K562 (cell line): Measurements from ENCODE around the gene PLD5. TPM values are rescaled to one million over a fixed set of nuclear protein-coding genes. Genes with fewer than 3 reads are reported as not detected.

Source experiments
- ATAC-seq: fragments of 200-7000 bp; cut with Tn5 transposase; 3 replicates; pipeline ENCODE4 v1.9.1; 2020; ENCODE audit warnings: moderate library complexity
- BruUV-seq: library from RNA; stranded (reverse); fragments of 400-500 nt; replicated peaks from 2 replicates; lab custom pipeline; 2021; lab: Mats Ljungman, UMichigan
- CTCF ChIA-PET: fragments of 300-600 bp; formaldehyde crosslinking; extraction: SDS; loops from one replicate; lab custom pipeline; 2021; ENCODE audit warnings: low intra/inter-chr PET ratio; lab: Yijun Ruan, JAX
- POLR2A ChIA-PET: fragments of 300-600, 350-650 bp; sonication (Branson Sonifier 250); formaldehyde crosslinking; extraction: SDS; loops from one replicate; lab custom pipeline; 2021; ENCODE audit warnings: antibody characterized with exemption, inconsistent platforms; lab: Yijun Ruan, JAX
- DNase-seq, 4 experiments: peaks; one replicate each; pipeline versions ENCODE4 v3.0.0 to v3.0.0-alpha.2; 2011 to 2018; ENCODE audit warnings: low spot score in 3 of 4, mixed read lengths in 3 of 4; ENCODE audit errors: extremely low read depth in 1 of 4
- FAIRE-seq: peaks from 2 replicates; lab custom pipeline; 2011; peaks lifted over from hg19 to GRCh38; lab: Jason Lieb, UNC
- H2AFZ ChIP-seq: 2 replicates; pipeline ENCODE4 v1.6.0; 2011; ENCODE audit warnings: low read depth, low read length, control low read depth, inconsistent platforms
- H3K27ac ChIP-seq: fragments of 200-600 bp; 3 replicates; pipeline ENCODE4 v1.8.0; 2011; ENCODE audit warnings: low read depth, mild to moderate bottlenecking, control low read depth, inconsistent platforms, low read length, moderate library complexity, mixed read lengths; ENCODE audit errors: extremely low read depth
- H3K27me3 ChIP-seq, 2 experiments: fragments of 300-600 bp in 1 of 2; 2 replicates in 1 of 2; 3 replicates in 1 of 2; pipeline versions ENCODE4 v1.6.0 to v1.8.0; 2011; ENCODE audit warnings: inconsistent platforms in 2 of 2, low read length in 2 of 2, mild to moderate bottlenecking in 1 of 2, mixed read lengths in 1 of 2, moderate library complexity in 1 of 2; ENCODE audit not compliant: control insufficient read depth in 2 of 2, insufficient read depth in 2 of 2
- H3K36me3 ChIP-seq: fragments of 300-600 bp; 3 replicates; pipeline ENCODE4 v1.8.0; 2011; ENCODE audit warnings: mild to moderate bottlenecking, low read length, inconsistent platforms; ENCODE audit not compliant: control insufficient read depth, insufficient read depth
- H3K4me1 ChIP-seq, 2 experiments: fragments of 200-600 bp in 1 of 2; replicated peaks in 1 of 2; 2 replicates in 1 of 2; 3 replicates in 1 of 2; pipeline versions ENCODE4 v1.5.1 to v1.8.0; 2011; ENCODE audit warnings: inconsistent platforms in 2 of 2, low read length in 2 of 2, mild to moderate bottlenecking in 1 of 2, mixed read lengths in 1 of 2, moderate library complexity in 1 of 2; ENCODE audit not compliant: control insufficient read depth in 2 of 2, insufficient read depth in 2 of 2
- H3K4me2 ChIP-seq: 2 replicates; pipeline ENCODE4 v1.6.1; 2011; ENCODE audit warnings: low read length, control low read depth, inconsistent platforms, mixed read lengths; ENCODE audit not compliant: insufficient read depth
- H3K4me3 ChIP-seq: fragments of 200-600 bp; sonication (generic), shearing (Covaris generic); 2 replicates; pipeline ENCODE4 v1.5.1; 2016; ENCODE audit warnings: control low read depth, inconsistent platforms
- H3K79me2 ChIP-seq: fragments of 200-600 bp; 3 replicates; pipeline ENCODE4 v1.8.0; 2011; ENCODE audit warnings: low read length, inconsistent platforms; ENCODE audit not compliant: control insufficient read depth, insufficient read depth
- H3K9ac ChIP-seq, 2 experiments: 2 replicates each; pipeline versions ENCODE4 v1.6.0 to v1.6.1; 2011; ENCODE audit warnings: low read depth in 2 of 2, low read length in 2 of 2, control low read depth in 1 of 2, inconsistent platforms in 1 of 2, mild to moderate bottlenecking in 1 of 2, mixed read lengths in 1 of 2; ENCODE audit not compliant: insufficient read depth in 1 of 2
- H3K9me1 ChIP-seq: one replicate; pipeline ENCODE4 v1.6.0; 2011; ENCODE audit warnings: inconsistent platforms, mild to moderate bottlenecking, low read length, moderate library complexity; ENCODE audit not compliant: control insufficient read depth, insufficient read depth
- H3K9me3 ChIP-seq: replicated peaks from 2 replicates; pipeline ENCODE4 v1.5.1; 2011; ENCODE audit warnings: low read depth, low read length, inconsistent platforms; ENCODE audit not compliant: control insufficient read depth, insufficient read depth
- H4K20me1 ChIP-seq: replicated peaks from 2 replicates; pipeline ENCODE4 v1.6.1; 2011; ENCODE audit warnings: low read length, inconsistent platforms, mixed read lengths; ENCODE audit not compliant: control insufficient read depth, insufficient read depth
- ARHGAP35 ChIP-seq: fragments of 450-650 bp; IDR thresholded peaks from 2 replicates; pipeline ENCODE4 v1.6.1; 2018; ENCODE audit not compliant: partially characterized antibody
- ELF2 ChIP-seq: fragments of 250-450 bp; sonication (Bioruptor Pico); IDR thresholded peaks from 2 replicates; pipeline ENCODE4 v1.5.0; 2021; ENCODE audit warnings: mild to moderate bottlenecking
- FOXK1 ChIP-seq: sonication (generic); formaldehyde crosslinking; IDR thresholded peaks from 2 replicates; pipeline ENCODE4 v1.8.0; 2022; ENCODE audit warnings: missing genetic modification reagents, mild to moderate bottlenecking, borderline replicate concordance
- GTF2F1 ChIP-seq: IDR thresholded peaks from 2 replicates; pipeline ENCODE4 v1.6.1; 2011; ENCODE audit warnings: low read depth, low read length, improper control_type of control experiment
- MBD2 ChIP-seq: sonication (generic); IDR thresholded peaks from 2 replicates; pipeline ENCODE4 v1.6.1; 2016; ENCODE audit warnings: low read depth, borderline replicate concordance
- NFYB ChIP-seq: IDR thresholded peaks from 2 replicates; pipeline ENCODE4 v1.6.1; 2011; ENCODE audit warnings: mild to moderate bottlenecking, moderate library complexity; ENCODE audit not compliant: insufficient read length; ENCODE audit errors: extremely low read depth
- SMARCA5 ChIP-seq: fragments of 450-650 bp; IDR thresholded peaks from 2 replicates; pipeline ENCODE4 v1.6.1; 2016
- SMARCB1 ChIP-seq: IDR thresholded peaks from 2 replicates; pipeline ENCODE4 v1.6.1; 2011; ENCODE audit warnings: improper control_type of control experiment, low read depth; ENCODE audit not compliant: insufficient read length
- SNRNP70 ChIP-seq: fragments of 200-400 bp; formaldehyde crosslinking; optimal IDR thresholded peaks from 2 replicates; pipeline ENCODE3; 2017; ENCODE audit warnings: low read depth, low read length
- SP2 ChIP-seq: IDR thresholded peaks from 2 replicates; pipeline ENCODE4 v1.6.1; 2011; ENCODE audit warnings: mild to moderate bottlenecking, low read depth, low read length, moderate library complexity; ENCODE audit not compliant: poor library complexity, severe bottlenecking; ENCODE audit errors: extremely low read depth
- XRCC3 ChIP-seq: fragments of 450-650 bp; IDR thresholded peaks from 2 replicates; pipeline ENCODE4 v1.6.1; 2017; ENCODE audit warnings: mild to moderate bottlenecking, moderate library complexity
- ZBTB8A ChIP-seq: fragments of 450-650 bp; IDR thresholded peaks from 2 replicates; pipeline ENCODE4 v1.6.1; 2018; ENCODE audit warnings: mild to moderate bottlenecking, moderate library complexity; ENCODE audit not compliant: partially characterized antibody
- WGBS: fragments of 100-300 bp; shearing (Covaris generic); methylation state at CpG from one replicate; pipeline ENCODE4 v1.1.6; 2016; ENCODE audit warnings: low coverage, mixed read lengths; ENCODE audit not compliant: insufficient coverage; ENCODE audit errors: missing lambda C conversion rate; 5-methylcytosine and 5-hydroxymethylcytosine counted together
- in situ Hi-C: fragments of 300-500 bp; cut with MboI; formaldehyde crosslinking; loops from 4 replicates; pipeline ENCODE4 v1.15.0; 2018; ENCODE audit warnings: inconsistent platforms, mixed read lengths
- intact Hi-C: fragments of 100-400 bp; cut with micrococcal nuclease; formaldehyde crosslinking; loops from 2 replicates; pipeline ENCODE4 v1.14.2; 2022
- polyA plus RNA-seq, 8 experiments: library from polyadenylated mRNA; depleted of rRNA in 4 of 8; stranded (reverse) in 5 of 8; unstranded in 3 of 8; fragments of >200 nt; fragmentation: Nextera tagmentation in 2 of 8; fragmentation: Illumina TruSeq in 1 of 8; extraction: Ambion mirVana in 2 of 8; extraction: Trizol in 1 of 8; gene quantifications; 2 replicates each; pipeline versions ENCODE4 v1.2.1 to v1.2.3, GENCODE V29; 2011 to 2014; ENCODE audit warnings: inconsistent platforms in 1 of 8, missing spikeins in 1 of 8
- total RNA-seq, 7 experiments: library from RNA; depleted of rRNA in 6 of 7; stranded (reverse); fragments of >200 nt in 6 of 7; fragmentation: Illumina TruSeq in 2 of 7; extraction: Trizol in 2 of 7; gene quantifications; 2 replicates each; pipeline versions ENCODE4 v1.2.1 to v1.2.3, GENCODE V29; 2011 to 2021; ENCODE audit warnings: low replicate concordance in 1 of 7
- TF ChIP-seq, protein P1 (sequence below), 2 experiments: fragments of 450-650 bp; conservative IDR thresholded peaks; 2 replicates each; pipeline ENCODE4 v1.6.1; 2017; ENCODE audit warnings: mild to moderate bottlenecking in 2 of 2, moderate library complexity in 2 of 2

The PLD5 gene
- total and polyA plus RNA-seq, 9 of the 15 experiments (the other 6 are each of a cell fraction or from before 2014, with no cell fraction given) = not detected

DNA sequence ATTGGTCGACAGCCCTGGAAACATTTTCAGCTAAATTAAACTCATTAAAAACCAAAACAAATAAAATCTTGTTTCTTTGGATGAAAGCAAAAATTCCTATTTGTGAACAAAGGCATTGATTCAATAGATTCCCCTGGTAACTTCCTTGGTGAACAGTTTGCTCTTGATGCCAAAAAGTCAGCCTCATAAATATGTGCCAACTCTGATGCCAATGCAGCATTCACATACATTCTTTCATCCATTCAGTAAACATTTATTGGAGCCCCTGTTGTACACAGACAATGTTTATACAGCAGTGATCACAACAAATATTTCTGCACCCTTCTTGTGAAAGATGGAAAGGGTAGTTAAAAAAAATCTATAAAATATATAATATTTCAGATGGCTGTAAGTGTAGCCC is 107.8 kb downstream of the PLD5 start:
- Histone ChIP-seq H3K27ac (no peak overlapping the region), H3K4me1 (no peaks in the 10 kb centered on the region), H3K27me3 (no peaks in the 10 kb centered on the region), H3K9me1 (no peaks in the 10 kb centered on the region), H3K79me2 (no peaks in the 10 kb centered on the region), H3K9me3 (no peaks in the 10 kb centered on the region), H2AFZ (no peak overlapping the region), H3K36me3 (no peaks in the 10 kb centered on the region)
- POLR2A ChIA-PET = no interaction called here
- FAIRE-seq = no peak
- intact Hi-C loops = no loop called here
- BruUV-seq = no TSS peak
- WGBS = 0% methylated on average over 1 of the region's 1 CpG
- TF ChIP-seq ZBTB8A = no peak
- no peak for TF ChIP-seq SNRNP70
- no peak for TF ChIP-seq GTF2F1
- TF ChIP-seq, protein P1, sequence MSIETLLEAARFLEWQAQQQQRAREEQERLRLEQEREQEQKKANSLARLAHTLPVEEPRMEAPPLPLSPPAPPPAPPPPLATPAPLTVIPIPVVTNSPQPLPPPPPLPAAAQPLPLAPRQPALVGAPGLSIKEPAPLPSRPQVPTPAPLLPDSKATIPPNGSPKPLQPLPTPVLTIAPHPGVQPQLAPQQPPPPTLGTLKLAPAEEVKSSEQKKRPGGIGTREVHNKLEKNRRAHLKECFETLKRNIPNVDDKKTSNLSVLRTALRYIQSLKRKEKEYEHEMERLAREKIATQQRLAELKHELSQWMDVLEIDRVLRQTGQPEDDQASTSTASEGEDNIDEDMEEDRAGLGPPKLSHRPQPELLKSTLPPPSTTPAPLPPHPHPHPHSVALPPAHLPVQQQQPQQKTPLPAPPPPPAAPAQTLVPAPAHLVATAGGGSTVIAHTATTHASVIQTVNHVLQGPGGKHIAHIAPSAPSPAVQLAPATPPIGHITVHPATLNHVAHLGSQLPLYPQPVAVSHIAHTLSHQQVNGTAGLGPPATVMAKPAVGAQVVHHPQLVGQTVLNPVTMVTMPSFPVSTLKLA (conservative IDR thresholded peaks at IDR 0.05) = no peak
- no peak for TF ChIP-seq ELF2 (CRISPR knock-in tag)
- TF ChIP-seq SP2 = no peak
- TF ChIP-seq NFYB = no peak
- no peak for TF ChIP-seq ARHGAP35
- no peak for TF ChIP-seq FOXK1 (CRISPR knock-in tag)
- TF ChIP-seq XRCC3 = no peak
- TF ChIP-seq SMARCB1 = no peak
- no peak for TF ChIP-seq MBD2
- no peak for TF ChIP-seq SMARCA5
- TF ChIP-seq, all 486 proteins: peak for 0
- in situ Hi-C loops = no loop called here
- CTCF ChIA-PET = no interaction called here
- no peak for ATAC-seq
- H3K4me3 ChIP-seq = no peak overlapping the region
- H3K4me2 ChIP-seq = no peak overlapping the region
- H3K9ac ChIP-seq = no peak overlapping the region
- no peaks in the 10 kb centered on the region for H4K20me1 ChIP-seq
- DNase-seq = no peak
